Esophagus squamous epithelium (tissue), 5 donors: Measurements from ENCODE around the gene HYAL3. TPM values are rescaled to one million over a fixed set of nuclear protein-coding genes. Genes with fewer than 3 reads are reported as not detected.

Experiments
- DNase-seq: peaks from one replicate; lab custom pipeline; 2025; lab: John Stamatoyannopoulos, UW
- H3K27ac ChIP-seq, 4 donors: fragments of 200-600 bp; sonication (generic); one replicate each; pipeline ENCODE4 v1.5.1; 2016 to 2019; ENCODE audit warnings: mild to moderate bottlenecking in 1 of 4
- H3K27me3 ChIP-seq, 4 donors: fragments of 200-600 bp; sonication (generic); 1 replicate in 3 of 4; 2 replicates in 1 of 4; pipeline versions ENCODE4 v1.5.1 to v1.6.0; 2017 to 2021; ENCODE audit warnings: antibody characterized with exemption in 1 of 4
- H3K36me3 ChIP-seq, 3 donors: fragments of 200-600 bp; sonication (generic); one replicate each; pipeline ENCODE4 v1.5.1; 2016 to 2019
- H3K4me1 ChIP-seq, 3 donors: fragments of 200-600 bp; sonication (generic); one replicate each; pipeline ENCODE4 v1.5.1; 2017 to 2019
- H3K4me3 ChIP-seq, 4 donors: fragments of 200-600 bp; sonication (generic); 1 replicate in 3 of 4; 2 replicates in 1 of 4; pipeline ENCODE4 v1.5.1; 2016 to 2019; ENCODE audit warnings: mild to moderate bottlenecking in 2 of 4, moderate library complexity in 1 of 4
- H3K9me3 ChIP-seq, 3 donors: fragments of 200-600 bp; sonication (generic); one replicate each; pipeline ENCODE4 v1.5.1; 2016 to 2019
- CTCF ChIP-seq, 6 experiments: fragments of 450-650 bp in 4 of 6; fragments of 200-600 bp in 2 of 6; sonication (generic) in 2 of 6; IDR thresholded peaks; one replicate each; pipeline ENCODE4 v1.5.1; 2016 to 2019; ENCODE audit warnings: antibody characterized with exemption in 6 of 6, mild to moderate bottlenecking in 4 of 6, moderate library complexity in 4 of 6
- POLR2A ChIP-seq, 4 donors: fragments of 450-650 bp; IDR thresholded peaks; one replicate each; pipeline ENCODE4 v1.6.1; 2017; ENCODE audit warnings: antibody characterized with exemption in 4 of 4, mild to moderate bottlenecking in 4 of 4, moderate library complexity in 3 of 4
- WGBS, 2 donors: methylation state at CpG; one replicate each; pipeline ENCODE4 v1.1.5; 2018; 5-methylcytosine and 5-hydroxymethylcytosine counted together
- intact Hi-C: fragments of 100-400 bp; cut with DNase I; formaldehyde crosslinking; loops from one replicate; pipeline ENCODE4 v1.15.0; 2022
- total RNA-seq, 4 donors: library from RNA; depleted of rRNA; stranded (reverse); fragments of >200 nt; gene quantifications; one replicate each; pipeline ENCODE4 v1.1.0, GENCODE V29; 2016
- donor health status: DM: yes; HTN: yes; CAD: no.

Gene HYAL3
- total RNA-seq, 4 donors from 2014 or later: 5.3 to 7.9 (median 5.8) TPM

GRCh38 chr3:50322386-50323091 lies 23.3 kb upstream of the HYAL3 start, which contains the start of gene HYAL2:
TSS of gene HYAL2 (minus strand) at chr3:50322745. CDS start at chr3:50320489, 2,256 bp downstream.
- H3K4me3 ChIP-seq: peak within 1 kb of the TSS; percentile 71 to 98 (median 82)
- WGBS, 2 donors: 44 to 50% methylated on average over 6 to 8 of the region's 31 CpGs
- peak within 1 kb of the TSS; percentile 90 to 98 (median 96) for H3K27ac ChIP-seq
- intact Hi-C loops: loop anchor here (10.0 kb wide), 1 partner anchor 48 kb away; the partner anchor contains the start of gene LSMEM2
- TF ChIP-seq POLR2A (IDR thresholded peaks at IDR 0.05) (peak in 2 of 4 donors; percentile 5 to 10), CTCF (IDR thresholded peaks at IDR 0.05) (no peak)
- H3K4me1 ChIP-seq: peaks cover 61 to 93% (median 62%) of the 10 kb centered on the region in 3 donors
- no peaks in the 10 kb centered on the region for H3K27me3 ChIP-seq
- no peaks in the 10 kb centered on the region for H3K9me3 ChIP-seq
- no peak for DNase-seq
- H3K36me3 ChIP-seq: peaks cover 0 to 46% (median 8%) of the 10 kb centered on the region in 3 donors

GRCh38 chr3:50322115-50322385 lies 22.8 kb upstream of the HYAL3 start:
- Histone ChIP-seq H3K36me3 (peaks cover 0 to 51% (median 11%) of the 10 kb centered on the region in 3 donors), H3K27ac (peak overlapping the region; percentile 90 to 98 (median 96)), H3K9me3 (no peaks in the 10 kb centered on the region), H3K4me1 (peaks cover 61 to 93% (median 62%) of the 10 kb centered on the region in 3 donors), H3K27me3 (no peaks in the 10 kb centered on the region), H3K4me3 (peak overlapping the region; percentile 71 to 98 (median 82))
- intact Hi-C loops: loop anchor here (10.0 kb wide), 1 partner anchor 47 kb away; the partner anchor contains the start of gene LSMEM2
- TF ChIP-seq CTCF (IDR thresholded peaks at IDR 0.05) (no peak), POLR2A (IDR thresholded peaks at IDR 0.05) (no peak)
- WGBS, 2 donors: 22 to 30% methylated on average over 4 to 11 of the region's 14 CpGs
- no peak for DNase-seq

- Histone ChIP-seq H3K27me3 (no peaks in the 10 kb centered on the region), H3K4me1 (peaks cover 60 to 93% (median 60%) of the 10 kb centered on the region in 3 donors), H3K4me3 (peak overlapping the region; percentile 71 to 98 (median 82)), H3K9me3 (no peaks in the 10 kb centered on the region), H3K36me3 (peaks cover 0 to 49% (median 11%) of the 10 kb centered on the region in 3 donors), H3K27ac (peak overlapping the region; percentile 90 to 98 (median 96))
- peak in 2 of 4 donors; percentile 50 to 61 for TF ChIP-seq POLR2A (IDR thresholded peaks at IDR 0.05)
- peak; percentile 20 to 53 (median 28) for TF ChIP-seq CTCF (IDR thresholded peaks at IDR 0.05)
- DNase-seq: peak; percentile 67
- 0% methylated on average over 5 of the region's 59 CpGs; no CpG with 5 or more reads in 1 of the 2 donors for WGBS, 2 donors
- intact Hi-C loops: loop anchor here (10.0 kb wide), 1 partner anchor 47 kb away; the partner anchor contains the start of gene LSMEM2
These were observed 22.3 kb upstream of the HYAL3 start for GRCh38 chr3:50321336-50322114.

- Histone ChIP-seq H3K27me3 (no peaks in the 10 kb centered on the region), H3K36me3 (peaks cover 0 to 43% (median 11%) of the 10 kb centered on the region in 3 donors), H3K9me3 (no peaks in the 10 kb centered on the region), H3K4me3 (peak overlapping the region; percentile 71 to 98 (median 82)), H3K27ac (peak overlapping the region; percentile 90 to 98 (median 96)), H3K4me1 (peaks cover 65 to 93% (median 66%) of the 10 kb centered on the region in 3 donors)
- DNase-seq: no peak
- intact Hi-C loops: loop anchor here (10.0 kb wide), 1 partner anchor 46 kb away; the partner anchor contains the start of gene LSMEM2
- TF ChIP-seq CTCF (IDR thresholded peaks at IDR 0.05) (no peak), POLR2A (IDR thresholded peaks at IDR 0.05) (peak in 3 of 4 donors; percentile 63 to 81 (median 69))
- 0% methylated on average over 8 to 10 of the region's 45 CpGs for WGBS, 2 donors
These were observed 21.7 kb upstream of the HYAL3 start for GRCh38 chr3:50320853-50321335.
